ENCODE data around the gene LIMK2. TPM values are rescaled to one million over a fixed set of nuclear protein-coding genes. Genes with fewer than 3 reads are reported as not detected.

Gene LIMK2
- total and polyA plus RNA-seq, 10 of the 15 experiments (the other 5 are each of a cell fraction or from before 2014, with no cell fraction given) = 2.9 to 40.4 (median 26.7) TPM

- ChIA-PET CTCF (interaction anchor here (0.6 to 1.1 kb wide), 2 partner anchors 13 to 45 kb away, joined by 3 read pairs; no protein-coding TSS in a partner anchor), POLR2A (no interaction called here), RAD21 (ENCODE audit: unreplicated experiment) (no interaction called here), SMC1A (ENCODE audit: uncharacterized antibody, unreplicated experiment) (no interaction called here)
- H3K79me2 ChIP-seq (ENCODE audit: control insufficient read depth, insufficient read depth, low read length) = no peaks in the 10 kb centered on the region
- no peak overlapping the region for H3K27ac ChIP-seq (ENCODE audit: control insufficient read depth, insufficient read depth)
- H3K4me2 ChIP-seq (ENCODE audit: control insufficient read depth, insufficient read depth) = no peak overlapping the region
- no peak for FAIRE-seq
- no peak for DNase-seq (ENCODE audit: low read depth, low spot score)
- H3K4me3 ChIP-seq = no peak overlapping the region
- H3K36me3 ChIP-seq (ENCODE audit: control insufficient read depth in 2 of 2, insufficient read depth in 2 of 2, low read length in 1 of 2) = peaks cover 20 to 21% of the 10 kb centered on the region in 2 experiments
- no peak for TF ChIP-seq POLR2AphosphoS2 (IDR thresholded peaks at IDR 0.05; ENCODE audit: low read depth, low read length)
- no peaks in the 10 kb centered on the region for H3K27me3 ChIP-seq (replicated peaks in 1 of 2; ENCODE audit: control insufficient read depth in 2 of 2, insufficient read depth in 2 of 2, low read length in 1 of 2)
- no peak for ATAC-seq
- intact Hi-C loops (cut with micrococcal nuclease; ENCODE audit: unreplicated experiment) (no loop called here), in situ Hi-C loops (cut with MboI) (no loop called here)
- no peaks in the 10 kb centered on the region for H3K4me1 ChIP-seq (ENCODE audit: control insufficient read depth, insufficient read depth, low read length)
- H4K20me1 ChIP-seq (ENCODE audit: control insufficient read depth, insufficient read depth) = no peaks in the 10 kb centered on the region
- 85% methylated on average over 5 of the region's 5 CpGs for WGBS (ENCODE audit: insufficient coverage, insufficient replicate concordance, low lambda C conversion rate, missing lambda C conversion rate)
- BruUV-seq (replicated peaks) = no TSS peak
- H3K9me3 ChIP-seq (replicated peaks; ENCODE audit: control insufficient read depth, insufficient read depth, low read length) = no peaks in the 10 kb centered on the region
- no peak overlapping the region for H2AFZ ChIP-seq (ENCODE audit: control insufficient read depth, low read depth, low read length)
- H3K9ac ChIP-seq (ENCODE audit: control insufficient read depth, insufficient read depth, low read length) = no peak overlapping the region
Measured at GRCh38 chr22:31277741-31278140, 65.6 kb downstream of the LIMK2 start.

- WGBS (ENCODE audit: insufficient coverage, insufficient replicate concordance, low lambda C conversion rate, missing lambda C conversion rate) = 90% methylated on average over 8 of the region's 9 CpGs
- FAIRE-seq = no peak
- H3K36me3 ChIP-seq (ENCODE audit: control insufficient read depth in 2 of 2, insufficient read depth in 2 of 2, low read length in 1 of 2) = peaks cover 17% of the 10 kb centered on the region in 2 experiments
- no peak overlapping the region for H3K27ac ChIP-seq (ENCODE audit: control insufficient read depth, insufficient read depth)
- no peak overlapping the region for H2AFZ ChIP-seq (ENCODE audit: control insufficient read depth, low read depth, low read length)
- TF ChIP-seq ZBTB11 (CRISPR knock-in tag; IDR thresholded peaks at IDR 0.05) (no peak), ZNF207 (IDR thresholded peaks at IDR 0.05; ENCODE audit: borderline replicate concordance) (no peak), ZBTB40 (IDR thresholded peaks at IDR 0.05; ENCODE audit: borderline replicate concordance) (no peak), PRDM15 (CRISPR knock-in tag; IDR thresholded peaks at IDR 0.05) (no peak)
- in situ Hi-C loops (cut with MboI) (no loop called here), intact Hi-C loops (cut with micrococcal nuclease; ENCODE audit: unreplicated experiment) (no loop called here)
- H3K9me3 ChIP-seq (replicated peaks; ENCODE audit: control insufficient read depth, insufficient read depth, low read length) = no peaks in the 10 kb centered on the region
- POLR2A ChIA-PET = no interaction called here
- BruUV-seq (replicated peaks) = no TSS peak
- no peak overlapping the region for H3K4me3 ChIP-seq
- SMC1A ChIA-PET (ENCODE audit: uncharacterized antibody, unreplicated experiment) = no interaction called here
- CTCF ChIA-PET = no interaction called here
- H4K20me1 ChIP-seq (ENCODE audit: control insufficient read depth, insufficient read depth) = no peaks in the 10 kb centered on the region
- no peak for DNase-seq (ENCODE audit: low read depth, low spot score)
- H3K4me2 ChIP-seq (ENCODE audit: control insufficient read depth, insufficient read depth) = no peak overlapping the region
- H3K4me1 ChIP-seq (ENCODE audit: control insufficient read depth, insufficient read depth, low read length) = no peaks in the 10 kb centered on the region
- H3K27me3 ChIP-seq (replicated peaks in 1 of 2; ENCODE audit: control insufficient read depth in 2 of 2, insufficient read depth in 2 of 2, low read length in 1 of 2) = no peaks in the 10 kb centered on the region
- no peak for ATAC-seq
- no peak overlapping the region for H3K9ac ChIP-seq (ENCODE audit: control insufficient read depth, insufficient read depth, low read length)
- no peaks in the 10 kb centered on the region for H3K79me2 ChIP-seq (ENCODE audit: control insufficient read depth, insufficient read depth, low read length)
- RAD21 ChIA-PET (ENCODE audit: unreplicated experiment) = no interaction called here
Measured at GRCh38 chr22:31278151-31278621, 66.1 kb downstream of the LIMK2 start.

All from GM12878 (cell line).